Calu3 (cell line): ENCODE data around the gene ILF2. TPM values are rescaled to one million over a fixed set of nuclear protein-coding genes. Genes with fewer than 3 reads are reported as not detected.
A peak's percentile ranks its signal among the peaks of the same experiment; 100 is the strongest.

ENCODE experiments used
- BruUV-seq: library from RNA; stranded (reverse); fragments of 400-500 nt; replicated peaks from 2 replicates; lab custom pipeline; 2021; lab: Mats Ljungman, UMichigan
- CTCF ChIA-PET: fragments of 300-600 bp; sonication (Branson Sonifier 250); formaldehyde crosslinking; loops from one replicate; lab custom pipeline; 2022; ENCODE audit warnings: antibody characterized with exemption; lab: Charles Lee
- DNase-seq: peaks from one replicate; pipeline ENCODE4 v3.0.0; 2022
- H3K27ac Mint-ChIP-seq: one replicate; pipeline ENCODE4 v1.8.0; 2022; ENCODE audit warnings: mixed read lengths; ENCODE audit not compliant: unreplicated experiment
- H3K27me3 Mint-ChIP-seq: one replicate; pipeline ENCODE4 v1.8.0; 2022; ENCODE audit warnings: mixed read lengths; ENCODE audit not compliant: unreplicated experiment
- H3K36me3 Mint-ChIP-seq: one replicate; pipeline ENCODE4 v1.8.0; 2022; ENCODE audit warnings: mild to moderate bottlenecking, moderate library complexity, mixed read lengths; ENCODE audit not compliant: insufficient read depth, unreplicated experiment
- H3K4me1 Mint-ChIP-seq: one replicate; pipeline ENCODE4 v1.8.0; 2022; ENCODE audit warnings: mild to moderate bottlenecking, low read depth, mixed read lengths; ENCODE audit not compliant: unreplicated experiment
- H3K4me3 Mint-ChIP-seq: one replicate; pipeline ENCODE4 v1.8.0; 2022; ENCODE audit warnings: mild to moderate bottlenecking, low read depth, moderate library complexity, mixed read lengths; ENCODE audit not compliant: unreplicated experiment
- H3K9me3 Mint-ChIP-seq: one replicate; pipeline ENCODE4 v1.8.0; 2022; ENCODE audit warnings: low read depth, mixed read lengths; ENCODE audit not compliant: unreplicated experiment
- CTCF ChIP-seq: fragments of 200-600 bp; IDR thresholded peaks from one replicate; pipeline ENCODE4 v1.8.0; 2022; ENCODE audit warnings: antibody characterized with exemption; ENCODE audit not compliant: unreplicated experiment
- intact Hi-C: fragments of 100-400 bp; cut with micrococcal nuclease; formaldehyde crosslinking; loops from one replicate; pipeline ENCODE4 v1.10.0; 2022; ENCODE audit not compliant: unreplicated experiment
- total RNA-seq: library from RNA; stranded (reverse); gene quantifications from 2 replicates; pipeline ENCODE4 v1.2.3, GENCODE V29; 2022

Gene ILF2
- total RNA-seq, 1 experiment from 2014 or later, result 292 TPM

- Mint-ChIP-seq H3K27ac (peak within 1 kb of the TSS; percentile 76), H3K4me1 (peaks cover 8% of the 10 kb centered on the region), H3K36me3 (peaks cover 45% of the 10 kb centered on the region), H3K9me3 (no peaks in the 10 kb centered on the region), H3K4me3 (peak within 1 kb of the TSS; percentile 96), H3K27me3 (no peaks in the 10 kb centered on the region)
- CTCF ChIA-PET, result interaction anchor here (0.7 to 1.0 kb wide), 2 partner anchors 31 to 118 kb away, joined by 4 to 5 read pairs; partner anchors contain the start of gene S100A13
- peak; percentile 97 for DNase-seq
- BruUV-seq, result no TSS peak
- intact Hi-C loops, result loop anchor here (1.0 kb wide), 1 partner anchor 86 kb away; no protein-coding TSS in a partner anchor
- TF ChIP-seq CTCF, result peak; percentile 11
Observed at GRCh38 chr1:153658400-153659174, 12.2 kb downstream of the ILF2 start, which contains the start of gene SNAPIN. SNAPIN (plus strand) TSS chr1:153658703; CDS start chr1:153658744, 41 bp downstream.

GRCh38 chr1:153655333-153655732, 15.5 kb downstream of the ILF2 start:
- BruUV-seq, result no TSS peak
- intact Hi-C loops, result no loop called here
- H3K27ac Mint-ChIP-seq, result no peak overlapping the region
- no peak for TF ChIP-seq CTCF
- H3K27me3 Mint-ChIP-seq, result no peaks in the 10 kb centered on the region
- H3K36me3 Mint-ChIP-seq, result peaks cover 13% of the 10 kb centered on the region
- no peak overlapping the region for H3K4me3 Mint-ChIP-seq
- H3K4me1 Mint-ChIP-seq, result peaks cover 15% of the 10 kb centered on the region
- DNase-seq, result no peak
- no peaks in the 10 kb centered on the region for H3K9me3 Mint-ChIP-seq
- CTCF ChIA-PET, result interaction anchor here (0.7 kb wide), 1 partner anchor 11 kb away, joined by 5 read pairs; no protein-coding TSS in a partner anchor

DNA sequence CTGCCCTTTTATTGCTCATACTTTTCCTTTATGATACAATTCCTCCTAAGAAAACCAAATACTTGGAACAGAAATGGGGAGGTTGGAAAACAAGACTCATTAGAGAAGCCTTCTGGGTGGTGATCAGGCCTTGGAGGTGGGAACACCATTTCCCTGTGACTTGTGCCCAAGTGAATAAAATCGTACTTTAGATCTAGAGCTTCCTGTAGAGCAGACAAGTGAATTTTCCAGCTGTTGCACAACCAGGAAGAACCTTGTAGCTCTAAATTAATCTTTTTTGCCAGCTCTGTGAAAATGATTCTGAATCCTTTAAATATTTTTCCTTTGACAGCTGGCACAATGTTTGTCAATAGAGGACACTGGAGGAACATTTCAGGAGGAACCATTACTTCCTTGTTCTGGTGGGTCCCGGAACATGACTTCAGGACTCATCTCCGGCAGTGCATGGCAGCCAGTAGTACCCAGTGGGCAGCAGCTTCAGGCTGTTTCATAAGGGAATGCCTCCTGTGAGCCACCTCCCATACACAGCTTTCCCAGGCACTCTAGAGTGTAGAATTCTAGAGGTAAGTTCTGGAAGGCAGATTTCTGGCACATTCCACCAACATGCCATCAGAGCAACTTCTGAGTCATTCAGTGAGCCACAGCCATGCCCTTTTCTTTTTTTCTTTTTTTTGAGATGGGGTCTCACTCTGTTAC, 17.8 kb downstream of the ILF2 start:
- Mint-ChIP-seq H3K27ac (no peak overlapping the region), H3K4me3 (no peak overlapping the region), H3K27me3 (no peaks in the 10 kb centered on the region), H3K9me3 (no peaks in the 10 kb centered on the region), H3K36me3 (peaks cover 21% of the 10 kb centered on the region), H3K4me1 (peaks cover 7% of the 10 kb centered on the region)
- intact Hi-C loops, result no loop called here
- DNase-seq, result no peak
- no peak for TF ChIP-seq CTCF
- no TSS peak for BruUV-seq
- CTCF ChIA-PET, result interaction anchor here (1.1 to 1.6 kb wide), 5 partner anchors 9 to 26 kb away, joined by 3 to 7 read pairs (median 4); partner anchors contain the start of genes CHTOP and S100A13

DNA sequence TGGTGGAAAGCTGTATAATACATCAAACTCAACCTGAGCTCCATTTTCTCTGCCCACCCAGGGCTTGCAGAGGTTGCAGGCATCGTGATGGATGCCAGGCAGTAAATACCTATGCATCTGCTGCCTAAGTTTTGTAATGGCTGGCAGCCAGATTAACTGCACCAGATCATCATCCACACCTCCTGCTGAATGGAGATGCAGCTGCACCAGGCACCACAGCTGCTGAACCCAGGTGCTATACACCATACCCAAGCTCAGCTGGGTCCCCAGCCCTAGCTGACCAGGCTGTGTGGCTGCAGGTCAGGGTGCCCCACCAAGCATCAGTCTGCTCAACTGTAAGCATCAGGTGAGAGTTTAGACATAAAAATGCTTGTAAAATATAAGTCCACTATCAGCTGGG, 19.0 kb downstream of the ILF2 start:
- no peak for TF ChIP-seq CTCF
- no TSS peak for BruUV-seq
- DNase-seq, result no peak
- CTCF ChIA-PET, result interaction anchor here (1.1 to 1.6 kb wide), 3 partner anchors 9 to 18 kb away, joined by 4 to 5 read pairs (median 4); partner anchors contain the start of gene CHTOP
- intact Hi-C loops, result no loop called here
- no peak overlapping the region for H3K4me3 Mint-ChIP-seq
- H3K4me1 Mint-ChIP-seq, result peaks cover 7% of the 10 kb centered on the region
- H3K36me3 Mint-ChIP-seq, result peaks cover 31% of the 10 kb centered on the region
- no peaks in the 10 kb centered on the region for H3K9me3 Mint-ChIP-seq
- no peaks in the 10 kb centered on the region for H3K27me3 Mint-ChIP-seq
- no peak overlapping the region for H3K27ac Mint-ChIP-seq
